OCI-LY7 (cell line): ENCODE measurements around the gene KAZN.

Source experiments
- EZH2phosphoT487 ChIP-seq: fragments of 200-600 bp; sonication (generic); IDR thresholded peaks from 2 replicates; pipeline ENCODE4 v1.6.1; 2018; ENCODE audit warnings: low read depth, borderline replicate concordance, mild to moderate bottlenecking, mixed run types, antibody characterized with exemption, low read length, moderate library complexity, mixed read lengths
- TF ChIP-seq, protein P1 (sequence below): fragments of 200-600 bp; sonication (generic); conservative IDR thresholded peaks from 2 replicates; pipeline ENCODE4 v1.5.1; 2014; ENCODE audit warnings: mild to moderate bottlenecking, antibody characterized with exemption, low read length, moderate library complexity, mixed read lengths

DNA sequence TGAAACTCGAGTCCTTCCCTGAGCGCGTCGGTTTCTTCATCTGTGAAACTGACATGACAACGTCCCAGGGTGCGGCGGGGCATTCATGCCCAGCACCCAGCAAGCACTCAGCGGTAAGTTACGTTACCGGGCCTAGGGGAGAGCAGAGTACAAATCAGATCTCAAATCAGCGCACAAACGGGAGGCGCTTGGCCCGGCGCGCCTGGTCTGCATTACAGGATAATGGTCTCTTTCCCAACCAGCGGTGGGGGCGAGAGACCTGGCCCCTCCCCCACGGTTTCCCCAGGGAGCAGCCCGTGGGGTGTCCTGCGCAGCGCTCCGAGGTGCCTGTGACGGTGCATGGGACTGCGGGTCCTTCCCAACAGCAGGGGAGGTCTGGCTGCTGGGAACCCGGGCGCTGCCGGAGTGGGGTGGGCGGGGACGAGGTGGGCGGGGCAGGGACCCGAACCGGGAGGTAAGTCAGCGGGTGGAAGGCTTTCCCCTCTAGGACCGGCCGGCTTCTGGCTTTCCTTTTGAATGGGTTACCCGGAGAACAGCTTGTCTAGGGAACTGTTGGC is 556.1 kb downstream of the KAZN start:
- TF ChIP-seq, protein P1, sequence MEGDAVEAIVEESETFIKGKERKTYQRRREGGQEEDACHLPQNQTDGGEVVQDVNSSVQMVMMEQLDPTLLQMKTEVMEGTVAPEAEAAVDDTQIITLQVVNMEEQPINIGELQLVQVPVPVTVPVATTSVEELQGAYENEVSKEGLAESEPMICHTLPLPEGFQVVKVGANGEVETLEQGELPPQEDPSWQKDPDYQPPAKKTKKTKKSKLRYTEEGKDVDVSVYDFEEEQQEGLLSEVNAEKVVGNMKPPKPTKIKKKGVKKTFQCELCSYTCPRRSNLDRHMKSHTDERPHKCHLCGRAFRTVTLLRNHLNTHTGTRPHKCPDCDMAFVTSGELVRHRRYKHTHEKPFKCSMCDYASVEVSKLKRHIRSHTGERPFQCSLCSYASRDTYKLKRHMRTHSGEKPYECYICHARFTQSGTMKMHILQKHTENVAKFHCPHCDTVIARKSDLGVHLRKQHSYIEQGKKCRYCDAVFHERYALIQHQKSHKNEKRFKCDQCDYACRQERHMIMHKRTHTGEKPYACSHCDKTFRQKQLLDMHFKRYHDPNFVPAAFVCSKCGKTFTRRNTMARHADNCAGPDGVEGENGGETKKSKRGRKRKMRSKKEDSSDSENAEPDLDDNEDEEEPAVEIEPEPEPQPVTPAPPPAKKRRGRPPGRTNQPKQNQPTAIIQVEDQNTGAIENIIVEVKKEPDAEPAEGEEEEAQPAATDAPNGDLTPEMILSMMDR = no peak
- TF ChIP-seq EZH2phosphoT487 = no peak
